Esophagus mucosa (tissue), 1 donor: ENCODE measurements around the gene CLDN3. TPM values are rescaled to one million over a fixed set of nuclear protein-coding genes. Genes with fewer than 3 reads are reported as not detected.
"Not testable (repeated sequence)": the region's sequence is repeated elsewhere in the genome, so short reads cannot be mapped to it uniquely, and the experiment has no call there.

Experiments used
- ATAC-seq: fragments of 200-7000 bp; cut with Tn5 transposase; one replicate; pipeline ENCODE4 v1.9.1; 2020
- total RNA-seq: library from RNA; stranded (reverse); gene quantifications from one replicate; pipeline ENCODE4 v1.2.4, GENCODE V29; 2023
- donor health status: DM: yes; HTN: yes; CAD: no.

CLDN3 gene, protein sequence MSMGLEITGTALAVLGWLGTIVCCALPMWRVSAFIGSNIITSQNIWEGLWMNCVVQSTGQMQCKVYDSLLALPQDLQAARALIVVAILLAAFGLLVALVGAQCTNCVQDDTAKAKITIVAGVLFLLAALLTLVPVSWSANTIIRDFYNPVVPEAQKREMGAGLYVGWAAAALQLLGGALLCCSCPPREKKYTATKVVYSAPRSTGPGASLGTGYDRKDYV
- total RNA-seq, result 0.64 TPM

DNA sequence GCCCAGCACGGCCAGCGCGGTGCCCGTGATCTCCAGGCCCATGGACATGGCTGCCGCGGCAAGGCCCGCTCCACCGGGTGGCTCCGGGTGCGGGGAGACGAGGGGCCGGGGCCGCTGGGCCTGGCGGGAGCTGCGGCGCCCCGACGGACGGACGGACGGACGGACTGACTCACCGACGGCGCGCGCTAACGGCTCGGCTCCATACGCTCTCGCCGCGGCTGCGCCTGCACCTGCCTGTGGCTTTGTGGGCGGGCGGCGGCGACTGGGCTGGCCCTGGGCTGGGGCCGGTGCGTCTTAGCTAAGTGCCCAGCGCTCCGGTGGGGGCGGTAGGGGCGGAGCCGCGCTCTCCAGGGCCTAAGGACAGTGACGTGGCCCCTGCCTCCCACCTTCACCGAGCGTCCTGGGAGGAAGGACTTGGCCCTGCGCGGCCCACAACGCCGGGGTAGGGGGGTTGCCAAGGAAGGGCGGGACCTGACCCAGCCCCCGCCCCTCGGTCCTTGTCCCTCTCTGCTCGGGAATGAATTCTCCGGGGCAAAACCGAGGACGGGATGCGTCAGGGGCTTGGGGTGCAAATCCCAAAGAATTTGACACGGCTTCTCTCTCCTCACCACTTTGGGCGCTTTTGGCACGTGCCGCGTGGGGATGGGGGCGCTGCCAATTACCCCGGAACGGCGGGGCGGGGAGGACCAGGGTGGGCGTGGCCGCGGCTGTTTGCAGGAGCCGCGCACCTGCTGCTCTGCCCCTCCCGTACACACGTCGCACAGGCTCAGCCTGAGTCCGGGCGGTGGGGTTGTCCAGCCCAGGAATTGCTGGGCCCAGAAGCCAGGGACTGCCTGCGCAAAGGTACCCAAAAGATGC, at the start of gene CLDN3:
Gene CLDN3 (minus strand): TSS at position 269 of the 858 bp plus-strand sequence. CDS start 221 bp downstream, at position 48.
- peak; percentile 65 for ATAC-seq

DNA sequence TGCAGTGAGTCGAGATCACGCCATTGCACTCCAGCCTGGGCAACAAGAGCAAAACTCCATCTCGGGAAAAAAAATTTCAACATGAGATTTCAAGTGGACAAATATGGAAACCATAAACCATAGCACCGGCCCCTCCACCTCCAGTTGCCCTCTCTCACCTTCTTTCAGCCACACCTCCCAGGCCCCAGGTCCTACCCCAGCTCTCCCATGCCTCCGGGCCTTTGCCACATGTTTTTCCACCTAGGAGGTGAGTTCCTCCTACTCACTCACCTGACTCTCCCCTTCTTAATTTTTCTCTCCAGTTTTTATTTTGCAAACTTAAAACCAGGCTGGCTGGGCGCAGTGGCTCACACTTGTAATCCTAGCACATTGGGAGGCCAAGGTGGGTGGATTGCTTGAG, 47.1 kb upstream of the CLDN3 start:
- no peak for ATAC-seq

DNA sequence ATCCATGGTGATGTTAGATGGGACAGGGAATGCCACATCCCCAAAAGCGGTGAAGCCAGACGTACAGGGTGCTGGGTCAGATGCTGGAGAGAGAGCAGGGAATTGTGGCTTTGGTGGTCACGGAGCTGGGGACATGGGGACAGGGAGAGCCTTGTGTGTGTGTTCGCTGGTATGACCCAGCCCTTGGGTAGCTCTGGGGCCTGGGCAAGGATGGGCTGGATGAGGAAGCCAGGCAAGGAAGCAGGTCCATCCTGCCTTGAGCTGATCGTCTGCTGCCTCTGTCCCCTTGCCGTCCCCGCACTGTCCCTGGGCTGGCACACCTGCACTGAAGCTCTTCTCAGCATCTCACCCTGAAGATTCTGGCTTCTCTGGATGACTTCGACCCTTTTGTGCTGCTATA, 45.4 kb upstream of the CLDN3 start:
- no peak for ATAC-seq

DNA sequence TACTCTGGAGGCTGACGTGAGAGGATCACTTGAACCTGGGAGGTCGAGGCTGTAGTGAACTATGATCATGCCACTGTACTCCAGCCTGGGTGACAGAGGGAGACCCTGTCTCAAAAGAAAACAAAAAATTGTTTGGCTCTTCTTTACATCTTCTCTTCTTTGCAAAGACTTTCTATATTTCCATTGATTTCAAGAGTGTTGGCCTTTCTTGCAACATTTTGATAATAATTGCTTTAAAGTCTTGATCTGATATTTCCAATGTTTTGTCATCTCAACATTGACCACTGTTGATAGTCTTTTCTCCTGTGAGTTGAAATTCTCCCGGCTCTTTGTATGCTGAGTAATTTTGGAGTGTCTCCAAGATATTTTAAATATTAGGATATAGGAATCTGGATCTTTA, 42.9 kb upstream of the CLDN3 start:
- no peak for ATAC-seq

DNA sequence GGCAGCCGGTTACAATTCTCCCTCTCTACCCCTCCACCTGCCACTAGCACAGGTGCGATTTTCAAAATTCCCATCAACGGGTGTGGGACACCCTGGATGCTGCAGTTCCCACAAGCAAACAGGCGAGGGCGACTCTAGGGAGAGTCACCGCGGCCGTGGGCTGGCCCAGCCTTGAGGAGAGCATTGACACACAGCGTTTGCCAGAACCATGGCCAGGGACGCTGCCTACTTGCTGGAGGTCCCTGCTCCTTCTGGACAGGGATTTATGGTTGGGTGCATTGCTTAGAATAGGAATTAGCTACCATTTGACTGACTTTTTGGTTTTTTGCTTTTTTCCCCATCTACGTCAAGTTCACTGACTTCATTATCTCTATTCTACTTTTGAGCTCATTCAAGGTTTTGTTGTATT, 41.7 kb upstream of the CLDN3 start:
- ATAC-seq, result peak; percentile 83

DNA sequence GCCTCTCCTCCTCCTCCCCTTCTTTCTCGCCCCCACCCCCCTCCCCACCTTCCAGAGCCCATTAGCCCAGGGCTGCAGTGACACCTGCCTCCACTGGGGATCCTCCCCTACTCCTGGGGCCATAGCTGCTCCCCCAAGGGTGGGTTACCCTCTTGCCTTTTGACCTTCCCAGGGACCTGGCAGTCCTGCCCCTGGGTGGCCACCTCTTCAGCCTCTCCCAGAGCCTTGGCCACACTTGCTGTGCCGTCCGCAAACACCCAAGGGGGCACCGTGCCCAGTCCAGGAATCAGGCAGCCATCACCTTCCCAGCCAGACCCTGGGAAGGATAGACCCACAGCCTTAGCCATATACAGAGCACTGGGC, 40.9 kb upstream of the CLDN3 start:
- ATAC-seq, result no peak

DNA sequence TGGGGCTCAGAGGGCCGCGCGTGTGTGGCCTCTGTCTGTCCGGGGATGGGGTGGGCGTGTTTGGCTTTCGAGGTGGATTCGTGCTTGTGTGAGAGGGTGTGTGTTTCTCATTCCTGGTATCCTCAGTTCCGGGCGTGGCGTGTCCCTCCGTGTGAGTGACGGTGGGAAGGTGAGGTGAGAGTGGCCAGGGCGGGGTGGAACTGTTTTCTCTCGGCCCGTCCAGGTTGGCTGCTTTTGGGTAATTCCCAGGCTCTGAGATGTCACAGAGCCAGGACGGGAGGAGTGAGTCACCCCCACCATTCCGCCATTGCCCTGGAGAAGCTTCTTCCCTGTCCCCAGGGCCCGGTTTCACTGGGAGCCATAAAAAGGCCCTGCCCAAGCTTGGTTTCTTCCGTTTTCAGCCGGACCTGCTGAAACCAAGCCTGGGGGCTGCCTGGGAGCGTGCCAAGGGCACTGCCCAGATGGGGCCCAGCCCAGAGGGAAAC, 39.4 kb upstream of the CLDN3 start:
- ATAC-seq, result peak; percentile 94

DNA sequence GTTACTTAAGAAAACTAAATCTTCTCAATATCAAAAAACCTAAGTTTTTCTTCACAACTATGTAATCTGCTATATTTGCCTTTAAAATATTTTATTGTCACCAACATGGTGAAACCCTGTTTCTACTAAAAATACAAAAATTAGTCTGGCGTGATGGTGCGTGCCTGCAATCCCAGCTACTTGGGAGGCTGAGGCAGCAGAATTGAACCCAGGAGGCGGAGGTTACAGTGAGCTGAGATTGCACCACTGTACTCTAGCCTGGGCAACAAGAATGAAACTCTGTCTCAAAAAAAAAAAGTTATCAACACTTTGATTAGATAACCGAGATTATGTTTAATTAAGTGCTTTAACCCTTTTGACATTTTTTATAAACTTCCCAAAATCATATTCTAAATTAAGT, 32.4 kb upstream of the CLDN3 start:
- no peak for ATAC-seq

DNA sequence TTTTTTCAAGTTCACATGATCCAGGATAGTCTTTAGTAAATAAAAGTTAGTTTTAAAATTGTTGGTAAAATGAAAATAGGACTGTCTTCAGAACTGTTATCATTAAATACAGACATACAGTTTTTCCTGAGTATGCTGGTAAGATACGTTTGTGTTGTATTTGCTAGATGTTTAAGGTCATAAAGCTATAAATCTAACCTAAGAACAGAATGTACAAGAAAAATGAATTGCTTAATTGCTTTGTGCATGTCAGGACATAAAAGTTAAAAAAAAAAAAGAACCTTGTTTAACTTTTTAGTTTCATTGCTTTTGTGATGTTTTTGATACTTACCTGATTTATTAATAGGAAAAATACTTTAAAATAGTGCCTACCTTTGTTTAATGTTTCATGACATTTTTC, 31.5 kb upstream of the CLDN3 start:
- no peak for ATAC-seq

DNA sequence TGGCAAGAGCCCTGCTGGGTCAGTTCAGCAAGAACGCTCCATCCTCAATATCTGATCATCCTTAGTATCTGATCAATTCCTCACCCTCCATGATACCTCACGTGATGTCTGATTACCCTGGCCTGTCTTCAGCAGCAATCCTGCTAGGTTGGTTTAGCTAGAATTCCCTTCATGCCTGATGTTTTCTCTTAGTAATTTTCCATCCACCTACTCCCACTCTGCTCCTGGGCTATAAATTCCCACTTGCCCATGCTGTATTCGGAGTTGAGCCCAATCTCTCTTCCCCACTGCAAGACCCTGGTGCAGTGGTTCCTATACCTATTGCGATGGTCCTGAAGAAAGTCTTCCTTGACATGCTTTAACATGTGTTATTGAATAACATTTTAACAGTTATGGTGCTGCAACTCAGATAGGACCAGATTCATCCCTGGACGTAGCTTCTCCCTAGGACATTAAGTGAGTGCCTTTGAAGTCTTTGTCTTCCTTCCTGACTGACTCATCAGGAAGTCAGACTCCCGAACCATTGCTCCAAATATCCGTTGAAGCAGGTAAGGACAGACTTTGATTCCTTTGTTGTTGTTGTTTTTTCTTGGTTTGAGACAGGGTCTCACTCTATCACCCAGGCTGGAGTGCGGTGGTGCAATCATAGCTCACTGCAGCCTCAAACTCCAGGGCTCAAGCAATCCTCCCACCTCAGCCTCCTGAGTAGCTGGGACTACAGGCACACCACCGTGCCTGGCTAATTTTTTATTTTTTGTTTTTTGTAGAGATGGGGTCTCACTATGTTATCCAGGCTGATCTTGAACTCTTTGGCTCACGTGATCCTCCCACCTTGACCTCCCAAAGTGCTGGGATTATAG, 29.4 kb upstream of the CLDN3 start:
- ATAC-seq, result no peak

DNA sequence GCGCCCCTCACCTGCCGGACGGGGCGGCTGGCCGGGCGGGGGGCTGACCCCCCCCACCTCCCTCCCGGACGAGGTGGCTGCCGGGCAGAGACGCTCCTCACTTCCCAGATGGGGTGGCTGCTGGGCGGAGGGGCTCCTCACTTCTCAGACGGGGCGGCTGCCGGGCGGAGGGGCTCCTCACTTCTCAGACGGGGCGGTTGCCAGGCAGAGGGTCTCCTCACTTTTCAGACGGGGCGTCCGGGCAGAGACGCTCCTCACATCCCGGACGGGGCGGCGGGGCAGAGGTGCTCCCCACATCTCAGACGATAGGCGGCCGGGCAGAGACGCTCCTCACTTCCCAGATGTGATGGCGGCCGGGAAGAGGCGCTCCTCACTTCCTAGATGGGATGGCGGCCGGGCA, 27.1 kb upstream of the CLDN3 start:
- ATAC-seq, result not testable (repeated sequence)

DNA sequence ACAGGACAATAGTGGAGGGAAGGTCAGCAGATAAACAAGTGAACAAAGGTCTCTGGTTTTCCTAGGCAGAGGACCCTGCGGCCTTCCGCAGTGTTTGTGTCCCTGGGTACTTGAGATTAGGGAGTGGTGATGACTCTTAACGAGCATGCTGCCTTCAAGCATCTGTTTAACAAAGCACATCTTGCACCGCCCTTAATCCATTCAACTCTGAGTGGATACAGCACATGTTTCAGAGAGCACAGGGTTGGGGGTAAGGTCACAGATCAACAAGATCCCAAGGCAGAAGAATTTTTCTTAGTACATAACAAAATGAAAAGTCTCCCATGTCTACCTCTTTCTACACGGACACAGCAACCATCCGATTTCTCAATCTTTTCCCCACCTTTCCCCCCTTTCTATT, 26.6 kb upstream of the CLDN3 start:
- not testable (repeated sequence) for ATAC-seq

DNA sequence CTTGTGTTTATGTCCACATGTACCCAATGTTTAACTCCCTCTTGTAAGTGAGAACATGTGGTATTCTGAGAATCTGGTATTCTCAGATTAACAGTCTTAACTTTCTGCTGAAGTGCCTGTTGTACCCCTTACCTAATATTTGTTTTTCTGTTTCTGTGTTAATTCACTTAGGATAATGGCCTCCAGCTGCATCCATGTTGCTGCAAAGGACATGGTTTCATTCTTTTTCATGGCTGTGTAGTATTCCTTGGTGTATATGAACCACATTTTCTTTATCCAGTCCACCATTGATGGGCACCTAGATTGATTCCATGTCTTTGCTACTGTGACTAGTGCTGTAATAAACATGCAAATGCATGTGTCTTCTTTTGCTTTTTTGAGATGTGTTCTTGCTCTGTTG, 25.1 kb upstream of the CLDN3 start:
- ATAC-seq, result not testable (repeated sequence)

DNA sequence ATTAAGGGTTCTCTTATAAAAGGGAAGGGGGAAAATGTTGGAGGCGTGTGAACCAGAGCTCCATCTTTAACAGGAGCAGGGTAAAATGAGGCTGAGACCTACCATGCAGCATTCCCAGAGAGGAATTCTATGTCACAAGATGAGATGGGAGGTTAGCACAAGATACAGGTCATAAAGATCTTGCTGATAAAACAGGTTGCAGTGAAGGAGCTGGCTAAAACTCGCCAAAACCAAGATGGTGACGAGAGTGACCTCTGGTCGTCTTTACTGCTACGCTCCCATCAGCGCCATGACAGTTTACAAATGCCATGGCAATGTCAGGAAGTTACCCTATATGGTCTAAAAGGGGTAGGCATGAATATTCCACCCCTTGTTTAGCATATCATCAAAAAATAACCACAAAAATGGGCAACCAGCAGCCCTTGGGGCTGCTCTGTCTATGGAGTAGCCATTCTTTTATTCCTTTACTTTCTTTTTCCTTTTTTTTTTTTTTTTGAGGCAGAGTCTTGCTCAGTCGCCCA, 21.2 kb upstream of the CLDN3 start:
- not testable (repeated sequence) for ATAC-seq

DNA sequence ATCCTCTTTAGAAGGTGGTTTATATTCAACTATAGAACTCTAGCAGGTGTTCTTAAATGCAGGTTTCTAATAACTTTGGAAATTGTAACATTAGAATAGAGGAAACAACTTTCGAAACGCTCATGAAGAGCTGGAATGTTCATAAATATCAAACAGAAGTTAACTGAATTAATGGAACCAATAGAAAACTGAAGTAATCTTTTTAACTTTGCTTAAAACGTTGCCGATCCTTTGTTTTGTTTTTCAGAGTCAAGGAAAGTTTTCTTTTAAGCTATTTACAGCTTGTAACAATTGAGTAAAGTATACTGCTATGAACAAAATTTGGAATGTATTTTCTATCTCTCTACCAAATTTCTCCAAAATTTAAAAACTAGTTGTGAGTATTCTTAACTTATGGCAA, 19.0 kb upstream of the CLDN3 start:
- no peak for ATAC-seq

DNA sequence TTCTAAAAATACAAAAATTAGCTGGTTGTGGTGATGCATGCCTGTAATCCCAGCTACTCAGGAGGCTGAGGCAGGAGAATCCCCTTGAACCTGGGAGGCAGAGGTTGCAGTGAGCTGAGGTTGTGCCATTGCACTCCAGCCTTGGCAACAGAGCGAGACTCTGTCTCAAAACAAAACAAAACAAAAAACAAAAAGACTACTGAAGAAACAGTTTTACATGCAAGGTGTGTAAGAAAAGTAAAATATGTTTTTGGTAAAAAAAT, 17.6 kb upstream of the CLDN3 start:
- not testable (repeated sequence) for ATAC-seq

DNA sequence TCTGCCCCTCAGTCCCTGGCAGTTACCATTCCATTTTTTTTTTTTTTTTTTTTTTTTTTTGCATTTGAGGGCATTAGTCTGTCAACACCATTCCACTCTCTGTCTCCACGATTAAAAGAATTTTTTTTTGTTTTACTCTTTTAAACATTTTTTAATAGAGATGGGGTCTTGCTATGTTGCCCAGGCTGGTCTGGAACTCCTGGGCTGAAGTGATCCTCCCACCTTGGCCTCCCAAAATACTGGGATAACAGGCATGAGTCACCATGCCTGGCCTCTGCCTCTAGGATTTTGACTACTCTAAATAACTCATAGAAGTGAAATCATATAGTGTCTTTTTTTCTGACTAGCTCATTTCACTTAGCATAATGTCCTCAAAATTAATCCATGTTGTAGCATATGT, 16.5 kb upstream of the CLDN3 start:
- no peak for ATAC-seq

DNA sequence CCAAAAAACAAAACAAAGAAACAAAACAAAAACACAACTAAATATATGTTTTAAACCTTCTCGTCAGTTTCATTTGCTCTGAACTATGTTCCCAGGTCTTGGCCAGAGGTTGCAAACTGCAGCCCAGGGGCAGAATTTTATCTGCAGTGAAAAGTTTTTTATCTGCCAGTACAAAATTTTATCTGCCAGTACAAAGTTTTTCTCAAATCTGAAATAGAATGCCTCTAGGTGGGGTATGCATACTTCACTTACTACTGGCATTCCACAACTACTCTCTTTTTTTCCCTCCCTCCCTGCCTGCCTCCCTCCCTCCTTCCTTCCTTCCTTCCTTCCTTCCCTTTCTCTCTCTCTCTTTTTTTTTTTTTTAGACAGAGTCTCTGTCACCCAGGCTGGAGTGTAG, 9.4 kb upstream of the CLDN3 start:
- no peak for ATAC-seq

DNA sequence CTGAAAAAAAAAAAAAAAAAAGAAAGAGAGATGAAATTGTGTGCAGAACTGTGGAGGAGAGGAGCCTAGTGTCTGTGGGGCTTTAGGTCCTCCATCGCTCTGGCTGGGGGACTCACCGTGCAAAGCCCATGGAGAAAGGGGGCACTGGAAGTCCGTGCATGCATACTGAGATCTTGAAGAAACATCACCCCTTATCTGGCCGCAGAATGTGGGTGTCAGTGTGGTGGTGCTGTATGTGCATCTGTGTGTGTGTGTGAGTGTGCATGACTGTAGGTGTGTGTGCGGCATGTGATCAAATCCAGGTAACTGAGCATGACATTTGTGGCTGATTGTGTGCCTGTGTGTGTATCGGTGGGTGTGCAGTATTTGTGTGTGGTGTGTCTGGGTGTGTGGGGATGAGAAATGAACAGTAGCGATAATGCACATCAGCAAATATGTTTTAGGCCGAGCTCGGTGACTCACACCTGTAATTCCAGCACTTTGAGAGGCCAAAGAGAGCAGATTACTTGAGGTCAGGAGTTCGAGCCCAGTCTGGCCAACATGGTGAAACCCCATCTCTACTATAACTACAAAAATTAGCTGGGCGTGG, 8.8 kb upstream of the CLDN3 start:
- no peak for ATAC-seq

DNA sequence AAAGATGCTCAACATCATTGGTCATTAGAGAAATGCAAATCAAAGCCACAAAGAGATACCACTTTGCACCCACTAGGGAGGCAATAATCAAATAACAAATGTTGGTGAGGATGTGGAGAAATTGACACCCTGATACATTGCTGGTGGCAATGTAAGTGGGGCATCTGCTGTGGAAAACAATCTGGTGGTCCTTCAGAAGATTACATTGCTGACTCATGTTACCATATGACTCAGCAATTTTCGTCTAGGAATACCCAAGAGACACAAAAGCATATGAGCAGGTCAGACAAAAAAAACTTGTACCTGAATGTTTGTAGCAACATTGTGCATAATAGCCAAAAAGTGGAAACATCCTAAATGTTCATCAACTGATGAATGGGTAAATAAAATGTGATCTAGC, 4.9 kb upstream of the CLDN3 start:
- ATAC-seq, result no peak

DNA sequence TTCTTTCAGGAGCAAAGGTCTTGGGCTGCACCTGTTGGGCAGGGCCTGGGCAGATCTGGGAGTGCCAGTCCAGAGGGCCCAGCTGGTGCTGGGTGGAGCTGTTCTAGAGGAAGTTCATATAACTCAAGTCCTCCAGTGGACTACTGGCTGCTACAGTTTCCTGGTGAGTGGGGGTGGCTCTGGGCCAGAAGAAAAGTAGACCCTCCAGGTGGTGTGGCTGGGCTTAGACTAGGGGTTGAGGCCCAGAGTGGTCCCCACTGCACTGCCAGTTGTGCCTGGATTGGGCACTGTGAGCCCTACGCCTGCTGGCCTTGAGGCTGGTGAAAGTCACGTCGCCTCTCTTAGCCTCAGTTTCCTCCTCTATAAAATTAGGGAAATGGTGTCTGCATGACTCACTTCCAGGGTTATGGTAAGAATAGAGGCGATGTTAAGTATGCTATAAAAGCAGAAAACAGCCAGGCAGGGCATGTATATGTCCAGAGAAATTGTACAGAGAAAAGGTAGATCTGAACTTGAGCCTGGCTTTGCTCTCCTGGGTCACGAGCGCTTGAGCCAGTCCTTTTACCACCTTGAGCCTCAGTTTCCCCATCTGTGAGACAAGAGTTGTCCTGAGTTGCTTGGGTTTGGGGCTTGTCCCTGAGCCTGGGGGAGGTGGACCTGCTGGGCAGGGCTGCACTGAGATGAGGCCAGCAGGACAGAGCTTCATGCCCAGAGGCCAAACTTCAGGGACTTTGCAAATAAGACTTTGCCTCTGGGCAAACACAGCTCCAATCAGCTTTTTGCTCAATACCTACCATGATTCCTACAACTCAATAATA, 3.8 kb upstream of the CLDN3 start:
- ATAC-seq, result peak; percentile 63
